ENCODE results near the gene PTPRA.

GRCh38 chr20:2987861-2988260 lies 114.6 kb downstream of the PTPRA start:
- TF ChIP-seq, protein P1, sequence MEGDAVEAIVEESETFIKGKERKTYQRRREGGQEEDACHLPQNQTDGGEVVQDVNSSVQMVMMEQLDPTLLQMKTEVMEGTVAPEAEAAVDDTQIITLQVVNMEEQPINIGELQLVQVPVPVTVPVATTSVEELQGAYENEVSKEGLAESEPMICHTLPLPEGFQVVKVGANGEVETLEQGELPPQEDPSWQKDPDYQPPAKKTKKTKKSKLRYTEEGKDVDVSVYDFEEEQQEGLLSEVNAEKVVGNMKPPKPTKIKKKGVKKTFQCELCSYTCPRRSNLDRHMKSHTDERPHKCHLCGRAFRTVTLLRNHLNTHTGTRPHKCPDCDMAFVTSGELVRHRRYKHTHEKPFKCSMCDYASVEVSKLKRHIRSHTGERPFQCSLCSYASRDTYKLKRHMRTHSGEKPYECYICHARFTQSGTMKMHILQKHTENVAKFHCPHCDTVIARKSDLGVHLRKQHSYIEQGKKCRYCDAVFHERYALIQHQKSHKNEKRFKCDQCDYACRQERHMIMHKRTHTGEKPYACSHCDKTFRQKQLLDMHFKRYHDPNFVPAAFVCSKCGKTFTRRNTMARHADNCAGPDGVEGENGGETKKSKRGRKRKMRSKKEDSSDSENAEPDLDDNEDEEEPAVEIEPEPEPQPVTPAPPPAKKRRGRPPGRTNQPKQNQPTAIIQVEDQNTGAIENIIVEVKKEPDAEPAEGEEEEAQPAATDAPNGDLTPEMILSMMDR (conservative IDR thresholded peaks at IDR 0.05; ENCODE audit: low read length) = no peak
- no peak for TF ChIP-seq EZH2phosphoT487 (IDR thresholded peaks at IDR 0.05; ENCODE audit: borderline replicate concordance, low read depth, low read length)
